ENCODE measurements around the gene KREMEN1.
A peak's percentile ranks its signal among the peaks of the same experiment; 100 is the strongest.

KREMEN1 gene

DNA sequence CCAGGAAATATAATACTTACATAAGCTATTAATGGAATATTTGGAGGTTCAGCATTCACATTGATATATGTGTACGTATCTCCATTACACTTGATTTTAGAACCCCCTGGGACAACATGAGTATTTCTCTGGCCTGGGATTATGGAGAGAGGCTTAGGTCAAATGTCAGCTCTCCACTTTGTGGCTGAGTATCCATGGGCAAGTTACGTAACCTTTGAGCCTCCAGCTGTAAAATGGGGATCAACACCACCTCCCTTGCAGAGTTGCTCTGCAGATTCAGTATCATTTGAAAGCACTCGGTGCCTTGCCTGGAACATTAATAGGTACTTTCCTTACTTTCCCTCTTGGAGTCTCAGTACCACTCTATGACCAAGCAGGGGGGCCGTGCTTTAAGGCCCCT, 44.4 kb upstream of the KREMEN1 start:
- Histone ChIP-seq H3K9ac (ENCODE audit: low read depth, low read length) (no peak overlapping the region), H3K4me1 (ENCODE audit: insufficient read depth, low read length) (peaks cover 9% of the 10 kb centered on the region; the same call in 1 of the 2 replicates), H4K20me1 (ENCODE audit: insufficient read depth, low read length) (peaks cover 25% of the 10 kb centered on the region), H3K27me3 (ENCODE audit: insufficient read depth, low read length, poor library complexity) (peaks cover 18% of the 10 kb centered on the region), H3K36me3 (ENCODE audit: insufficient read depth, low read length) (no peaks in the 10 kb centered on the region), H3K4me2 (ENCODE audit: insufficient read depth, low read length) (no peak overlapping the region), H3K4me3 (ENCODE audit: low read depth in 1 of 2, low read length in 2 of 2) (no peak overlapping the region), H3K79me2 (ENCODE audit: insufficient read depth, low read length) (no peaks in the 10 kb centered on the region), H2AFZ (ENCODE audit: low read depth, low read length) (no peak overlapping the region), H3K27ac (ENCODE audit: low read length) (no peak overlapping the region), H3K9me3 (ENCODE audit: insufficient read depth, low read length, severe bottlenecking) (no peaks in the 10 kb centered on the region)
- no peak for TF ChIP-seq EZH2 (IDR thresholded peaks at IDR 0.05; ENCODE audit: borderline replicate concordance, low read depth, low read length, severe bottlenecking)
- TF ChIP-seq, protein P1, sequence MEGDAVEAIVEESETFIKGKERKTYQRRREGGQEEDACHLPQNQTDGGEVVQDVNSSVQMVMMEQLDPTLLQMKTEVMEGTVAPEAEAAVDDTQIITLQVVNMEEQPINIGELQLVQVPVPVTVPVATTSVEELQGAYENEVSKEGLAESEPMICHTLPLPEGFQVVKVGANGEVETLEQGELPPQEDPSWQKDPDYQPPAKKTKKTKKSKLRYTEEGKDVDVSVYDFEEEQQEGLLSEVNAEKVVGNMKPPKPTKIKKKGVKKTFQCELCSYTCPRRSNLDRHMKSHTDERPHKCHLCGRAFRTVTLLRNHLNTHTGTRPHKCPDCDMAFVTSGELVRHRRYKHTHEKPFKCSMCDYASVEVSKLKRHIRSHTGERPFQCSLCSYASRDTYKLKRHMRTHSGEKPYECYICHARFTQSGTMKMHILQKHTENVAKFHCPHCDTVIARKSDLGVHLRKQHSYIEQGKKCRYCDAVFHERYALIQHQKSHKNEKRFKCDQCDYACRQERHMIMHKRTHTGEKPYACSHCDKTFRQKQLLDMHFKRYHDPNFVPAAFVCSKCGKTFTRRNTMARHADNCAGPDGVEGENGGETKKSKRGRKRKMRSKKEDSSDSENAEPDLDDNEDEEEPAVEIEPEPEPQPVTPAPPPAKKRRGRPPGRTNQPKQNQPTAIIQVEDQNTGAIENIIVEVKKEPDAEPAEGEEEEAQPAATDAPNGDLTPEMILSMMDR (IDR thresholded peaks at IDR 0.05; ENCODE audit: borderline replicate concordance, extremely low read depth, low read length, poor library complexity, severe bottlenecking) = no peak
- ATAC-seq (ENCODE audit: insufficient read depth, low read depth) (no peak), DNase-seq (no peak)

DNA sequence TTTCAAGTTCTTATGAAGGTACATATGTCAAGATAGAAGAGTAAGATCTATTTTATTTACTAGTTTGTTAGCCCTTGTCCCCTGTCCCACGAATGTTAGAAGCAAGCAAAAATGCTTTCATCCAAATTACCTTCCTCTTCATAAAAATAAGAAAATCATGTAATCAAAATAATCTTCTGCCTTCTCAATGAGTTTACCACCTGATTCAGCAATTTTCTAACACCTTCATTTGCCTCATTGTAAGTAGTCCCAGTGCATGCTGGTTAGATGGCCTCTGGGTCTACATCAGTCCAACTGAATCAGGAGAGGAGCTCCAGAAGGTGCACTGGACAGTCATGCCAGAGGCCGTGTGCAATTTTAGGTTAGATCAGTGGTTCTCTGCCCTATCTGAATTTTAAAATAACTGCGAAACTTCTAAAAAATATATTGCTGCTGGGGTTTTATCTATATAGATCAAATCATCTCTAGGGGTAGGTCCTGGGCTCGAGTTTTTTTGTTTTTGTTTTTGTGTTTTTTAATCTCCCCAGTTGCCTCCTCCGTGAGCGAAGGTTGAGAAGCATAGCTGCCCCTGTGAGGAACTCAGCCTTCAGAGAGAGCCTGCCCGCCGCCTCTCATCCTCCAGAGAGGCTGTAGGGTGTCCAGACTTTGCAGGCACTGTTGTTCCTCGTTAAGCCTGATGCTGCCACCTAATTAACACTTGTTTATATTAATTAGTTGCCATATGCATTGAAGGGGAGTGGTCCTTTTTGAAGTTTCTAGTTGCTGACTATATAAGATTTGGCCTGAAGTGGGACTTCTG, 43.4 kb upstream of the KREMEN1 start:
- H3K4me3 ChIP-seq (ENCODE audit: low read depth in 1 of 2, low read length in 2 of 2) = no peak overlapping the region
- TF ChIP-seq, protein P1 (IDR thresholded peaks at IDR 0.05; ENCODE audit: borderline replicate concordance, extremely low read depth, low read length, poor library complexity, severe bottlenecking) = no peak
- TF ChIP-seq EZH2 (IDR thresholded peaks at IDR 0.05; ENCODE audit: borderline replicate concordance, low read depth, low read length, severe bottlenecking) = no peak
- H3K9me3 ChIP-seq (ENCODE audit: insufficient read depth, low read length, severe bottlenecking) = no peaks in the 10 kb centered on the region
- no peak overlapping the region for H3K27ac ChIP-seq (ENCODE audit: low read length)
- no peak overlapping the region for H3K4me2 ChIP-seq (ENCODE audit: insufficient read depth, low read length)
- peaks cover 24% of the 10 kb centered on the region for H4K20me1 ChIP-seq (ENCODE audit: insufficient read depth, low read length)
- no peak for ATAC-seq (ENCODE audit: insufficient read depth, low read depth)
- H2AFZ ChIP-seq (ENCODE audit: low read depth, low read length) = no peak overlapping the region
- peaks cover 18% of the 10 kb centered on the region for H3K27me3 ChIP-seq (ENCODE audit: insufficient read depth, low read length, poor library complexity)
- no peaks in the 10 kb centered on the region for H3K79me2 ChIP-seq (ENCODE audit: insufficient read depth, low read length)
- H3K4me1 ChIP-seq (ENCODE audit: insufficient read depth, low read length) = peaks cover 9% of the 10 kb centered on the region; the same call in 1 of the 2 replicates
- no peak for DNase-seq
- H3K9ac ChIP-seq (ENCODE audit: low read depth, low read length) = no peak overlapping the region
- no peaks in the 10 kb centered on the region for H3K36me3 ChIP-seq (ENCODE audit: insufficient read depth, low read length)

DNA sequence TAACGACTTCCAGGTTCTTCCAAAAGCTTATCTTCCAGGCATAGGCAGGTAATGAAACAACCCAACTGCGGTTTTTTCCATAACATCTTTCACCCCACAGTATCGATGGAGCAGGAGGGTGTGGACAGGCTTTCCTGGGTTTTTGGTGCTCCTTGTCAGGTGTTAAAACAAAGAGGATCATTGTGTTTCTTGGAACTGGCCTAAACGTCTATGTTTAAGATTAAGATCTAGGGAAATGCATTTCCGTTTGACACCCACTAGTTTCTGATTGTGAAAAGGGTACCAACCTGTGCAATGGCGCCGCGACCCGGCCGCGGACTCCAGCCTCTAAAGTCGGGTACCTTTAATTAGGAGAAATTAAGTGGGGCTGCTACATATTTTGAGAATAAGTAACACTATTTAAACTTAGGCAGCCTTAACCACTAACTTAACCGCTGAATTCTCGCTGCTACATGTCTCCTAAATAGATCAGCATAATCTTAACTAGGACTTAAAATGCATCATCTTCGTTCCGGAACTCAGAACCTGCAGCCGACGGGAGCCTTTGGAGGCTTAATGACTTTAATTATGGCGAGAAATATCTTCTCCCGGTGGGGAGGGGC, 42.7 kb upstream of the KREMEN1 start:
- Histone ChIP-seq H3K4me3 (ENCODE audit: low read depth in 1 of 2, low read length in 2 of 2) (no peak overlapping the region), H3K9ac (ENCODE audit: low read depth, low read length) (no peak overlapping the region), H3K4me2 (ENCODE audit: insufficient read depth, low read length) (peak overlapping the region; percentile 7; the same call in 1 of the 2 replicates), H2AFZ (ENCODE audit: low read depth, low read length) (no peak overlapping the region), H3K27me3 (ENCODE audit: insufficient read depth, low read length, poor library complexity) (peaks cover 18% of the 10 kb centered on the region), H3K9me3 (ENCODE audit: insufficient read depth, low read length, severe bottlenecking) (no peaks in the 10 kb centered on the region), H3K79me2 (ENCODE audit: insufficient read depth, low read length) (no peaks in the 10 kb centered on the region), H3K4me1 (ENCODE audit: insufficient read depth, low read length) (peaks cover 9% of the 10 kb centered on the region; the same call in 1 of the 2 replicates), H3K36me3 (ENCODE audit: insufficient read depth, low read length) (no peaks in the 10 kb centered on the region), H3K27ac (ENCODE audit: low read length) (no peak overlapping the region), H4K20me1 (ENCODE audit: insufficient read depth, low read length) (peaks cover 24% of the 10 kb centered on the region)
- ATAC-seq (ENCODE audit: insufficient read depth, low read depth) (no peak), DNase-seq (no peak)
- TF ChIP-seq EZH2 (IDR thresholded peaks at IDR 0.05; ENCODE audit: borderline replicate concordance, low read depth, low read length, severe bottlenecking) = peak; percentile 64
- TF ChIP-seq, protein P1 (IDR thresholded peaks at IDR 0.05; ENCODE audit: borderline replicate concordance, extremely low read depth, low read length, poor library complexity, severe bottlenecking) = no peak

Data from DND-41 (cell line).